Activated T-cell treated with anti-CD3 and anti-CD28 coated beads for 24 hours (primary cell): ENCODE measurements around the gene CAMK2A.

Experiments used
- DNase-seq: peaks from one replicate; pipeline ENCODE4 v3.0.0-alpha.2; 2020; ENCODE audit warnings: low read depth

The CAMK2A gene

DNA sequence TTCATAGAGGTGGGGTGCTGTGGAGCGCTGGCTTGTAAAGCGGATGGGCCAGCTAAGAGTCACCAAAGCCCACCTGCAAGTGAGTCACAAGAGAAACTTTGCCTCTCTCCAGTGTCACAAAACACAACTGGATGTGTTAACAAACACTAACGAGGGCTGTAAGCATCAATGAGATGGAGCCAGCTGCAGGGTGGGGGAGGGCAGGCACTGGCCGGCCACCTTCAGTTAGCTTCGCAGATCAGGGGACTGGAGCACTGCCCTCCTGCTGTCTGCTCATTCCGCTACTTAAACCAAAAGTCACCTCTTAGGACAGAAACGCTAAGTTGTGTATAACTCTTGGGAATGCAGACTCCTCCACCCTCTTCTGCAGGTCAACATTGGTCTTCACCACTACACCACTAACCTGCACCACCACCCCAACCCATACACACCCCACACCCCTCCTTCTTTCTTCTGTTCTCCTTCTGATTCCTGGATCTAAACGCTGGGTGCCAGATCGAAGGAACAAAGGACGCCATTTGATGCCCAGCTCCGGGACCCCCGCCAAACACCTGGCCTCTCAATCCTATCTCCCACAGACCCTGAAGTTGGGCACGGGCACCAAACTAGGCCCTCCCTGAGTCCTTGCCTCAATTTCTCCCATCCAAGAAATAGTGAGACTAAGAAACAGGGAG is 11.1 kb upstream of the CAMK2A start:
- no peak for DNase-seq

DNA sequence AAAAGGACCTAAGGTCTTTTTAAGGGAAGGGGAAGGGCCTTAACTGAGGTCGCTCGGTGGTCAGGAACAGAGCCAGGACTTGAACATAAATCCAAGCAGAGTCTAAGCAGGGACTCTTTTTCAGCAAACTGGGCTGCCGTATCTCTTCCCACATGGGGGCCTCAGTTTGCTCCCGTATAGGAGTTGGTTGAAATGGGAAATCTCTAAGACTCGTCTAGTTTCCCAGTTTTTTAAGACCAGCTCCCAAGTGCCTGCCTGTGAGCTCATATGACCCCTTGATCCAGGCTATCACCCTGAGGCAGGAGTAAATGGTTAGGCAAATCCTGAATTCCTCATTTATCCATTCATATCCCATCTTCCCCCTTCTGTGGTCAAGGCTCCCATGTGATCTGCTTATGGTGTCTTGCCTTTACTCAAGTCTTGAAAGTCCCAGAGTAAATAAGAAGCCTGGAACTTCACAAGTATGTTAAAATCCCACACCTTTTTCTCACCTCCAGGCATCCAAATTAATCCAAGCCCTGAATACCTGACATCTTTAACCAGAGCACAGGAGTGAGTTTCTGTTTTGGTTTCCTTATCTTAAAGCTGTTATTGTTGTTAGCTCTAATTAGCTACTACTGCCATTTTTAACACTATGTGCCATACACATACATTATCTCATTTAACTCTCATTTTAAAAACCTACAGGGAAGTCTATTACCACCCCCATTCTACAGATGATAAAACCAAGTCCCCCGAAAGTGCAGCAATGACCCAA is 10.2 kb upstream of the CAMK2A start:
- no peak for DNase-seq

DNA sequence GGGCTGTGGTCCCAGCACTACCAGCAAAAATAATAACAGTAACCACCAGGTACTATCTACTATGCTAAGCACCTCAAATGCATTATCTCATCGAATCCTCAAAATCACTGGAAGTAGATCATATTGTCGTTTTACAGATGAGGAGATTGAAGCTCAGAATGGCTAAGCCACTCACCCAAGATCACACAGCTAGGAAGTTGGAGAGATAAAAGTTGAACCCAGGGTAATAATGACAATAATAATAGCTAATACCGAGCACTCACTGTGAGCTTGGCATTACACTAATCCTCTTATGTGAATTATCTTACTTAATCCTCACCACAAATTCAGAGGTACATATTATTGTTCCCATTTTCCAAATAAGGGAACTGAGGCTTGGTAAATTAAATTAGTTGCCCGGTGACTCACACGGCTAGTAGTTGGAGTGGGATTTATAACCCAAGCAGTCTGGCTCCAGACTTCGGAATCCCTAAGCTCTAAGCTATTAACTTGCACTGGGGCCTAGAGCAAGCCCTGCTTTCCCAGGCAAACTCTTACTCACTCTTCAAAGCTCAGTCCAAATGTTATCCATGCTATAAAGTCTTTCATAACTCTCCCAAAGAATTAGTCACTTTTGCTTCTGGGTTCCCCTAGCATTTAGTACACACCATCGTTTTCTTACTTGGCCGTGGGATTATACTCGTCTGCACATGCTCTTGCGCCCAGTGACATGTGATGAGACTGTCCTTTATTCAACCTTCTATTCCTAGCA is 9.3 kb upstream of the CAMK2A start:
- no peak for DNase-seq

DNA sequence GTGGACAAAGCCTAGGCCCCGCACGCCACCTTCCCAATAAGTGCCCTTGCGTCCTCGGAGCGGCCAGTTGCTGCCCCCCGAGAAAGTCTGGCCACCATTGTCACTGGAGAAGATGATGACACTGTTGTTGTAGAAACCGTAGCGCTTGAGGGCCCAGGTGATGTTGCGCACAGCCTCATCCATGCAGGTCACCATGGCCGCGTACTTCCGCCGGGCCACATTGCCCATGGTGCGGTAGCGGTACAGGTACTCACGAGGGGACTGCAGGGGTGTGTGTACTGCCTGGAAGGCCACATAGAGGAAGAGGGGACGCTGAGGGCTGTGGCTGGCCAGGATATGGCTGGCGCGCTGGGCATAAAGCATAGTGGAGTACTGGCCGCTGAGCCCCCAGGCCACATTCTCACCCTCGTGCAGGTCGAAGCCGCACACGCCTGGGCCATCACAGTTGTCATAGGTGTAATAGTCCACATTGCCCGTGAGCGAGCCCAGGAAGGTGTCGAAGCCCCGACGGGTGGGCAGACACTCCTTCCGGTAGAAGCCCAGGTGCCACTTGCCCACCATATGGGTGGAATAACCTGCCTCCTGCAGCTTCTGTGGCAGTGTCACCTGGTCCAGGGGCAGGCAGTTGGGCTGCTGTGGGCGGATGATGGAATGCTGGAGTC is 8.5 kb upstream of the CAMK2A start:
- no peak for DNase-seq

DNA sequence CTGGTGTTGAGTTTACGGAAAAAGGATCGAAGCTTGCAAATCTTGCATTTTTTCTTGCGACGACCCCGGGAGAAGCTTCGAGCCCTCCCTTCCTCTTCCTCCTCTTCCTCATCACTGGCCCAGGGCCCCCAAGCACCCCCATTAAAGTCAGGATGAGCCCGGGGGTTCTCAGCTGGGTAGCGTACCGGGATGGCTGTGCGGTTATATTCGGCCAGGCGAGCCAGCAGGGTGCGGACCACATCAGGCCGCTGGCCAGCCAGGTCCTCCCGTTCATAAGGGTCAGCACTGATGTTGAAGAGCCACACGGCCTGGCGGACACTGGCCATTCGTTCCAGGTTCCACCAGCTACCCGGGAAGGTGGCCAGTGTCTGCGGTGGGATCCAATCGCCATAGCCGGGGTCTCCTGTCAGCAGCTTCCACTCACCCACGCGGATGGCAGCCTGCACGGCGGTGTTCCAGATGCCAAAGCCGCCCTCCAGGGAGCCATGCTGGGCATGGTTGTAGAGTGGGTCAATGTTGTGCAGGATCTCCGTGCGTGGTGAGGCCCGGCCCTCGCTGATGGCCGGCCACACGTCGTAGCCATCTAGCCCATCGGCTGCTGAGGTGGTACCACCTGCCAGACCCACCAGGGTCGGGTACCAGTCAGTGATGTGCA is 7.8 kb upstream of the CAMK2A start:
- DNase-seq: no peak

DNA sequence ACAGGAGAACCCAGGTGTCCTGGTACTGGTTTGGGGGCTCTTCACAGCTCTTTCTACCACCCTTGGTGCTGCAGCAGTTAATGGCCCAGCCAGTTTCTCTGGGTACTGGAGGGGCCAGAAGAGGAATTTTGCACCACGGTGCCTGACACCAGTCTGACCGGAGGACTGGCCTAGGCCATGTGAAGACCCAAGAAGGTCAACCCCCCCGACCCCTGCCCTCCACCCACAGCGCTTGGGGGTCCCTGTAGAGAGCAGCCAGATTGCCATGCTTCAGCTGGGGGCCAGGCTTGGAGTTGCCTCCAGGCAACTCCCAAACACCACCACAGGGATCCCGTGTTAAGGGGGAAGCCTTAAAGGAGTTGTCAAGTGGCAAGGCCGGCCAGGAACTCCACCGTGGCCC is 6.9 kb upstream of the CAMK2A start:
- DNase-seq: no peak

DNA sequence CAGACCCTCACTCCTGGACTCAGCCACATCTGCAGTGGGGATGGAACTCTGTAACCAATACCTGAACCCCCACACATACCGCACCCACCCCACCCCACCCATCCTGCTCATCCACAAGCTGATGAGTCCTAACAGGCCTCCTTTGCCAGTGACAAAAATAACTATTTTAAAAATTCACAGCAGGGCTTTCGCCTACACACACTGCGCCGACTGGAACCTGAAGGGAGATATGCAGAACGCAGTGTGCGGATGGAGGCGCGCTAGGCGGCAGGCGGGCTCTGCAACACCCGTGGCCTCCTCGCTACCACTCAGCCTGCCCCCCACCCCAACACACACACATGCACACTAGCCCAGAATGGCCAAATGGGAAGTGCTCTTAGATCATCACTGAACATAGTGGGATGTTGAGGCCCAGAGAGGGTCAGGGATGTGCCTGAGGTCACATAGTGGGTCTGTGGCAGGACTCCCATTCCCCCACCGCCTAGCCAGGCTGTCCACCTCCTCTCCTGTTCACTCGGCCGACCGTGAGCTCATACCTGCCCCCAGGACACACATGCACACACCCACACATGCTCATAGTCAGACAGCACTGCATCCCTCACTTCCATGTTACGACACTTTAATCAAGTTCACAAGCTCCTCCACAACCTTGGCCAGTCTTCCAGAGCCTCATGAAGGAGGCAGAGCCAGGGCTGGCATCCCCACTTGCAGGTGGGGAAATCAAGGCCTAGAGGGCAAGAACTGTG is 6.3 kb upstream of the CAMK2A start:
- DNase-seq: no peak

DNA sequence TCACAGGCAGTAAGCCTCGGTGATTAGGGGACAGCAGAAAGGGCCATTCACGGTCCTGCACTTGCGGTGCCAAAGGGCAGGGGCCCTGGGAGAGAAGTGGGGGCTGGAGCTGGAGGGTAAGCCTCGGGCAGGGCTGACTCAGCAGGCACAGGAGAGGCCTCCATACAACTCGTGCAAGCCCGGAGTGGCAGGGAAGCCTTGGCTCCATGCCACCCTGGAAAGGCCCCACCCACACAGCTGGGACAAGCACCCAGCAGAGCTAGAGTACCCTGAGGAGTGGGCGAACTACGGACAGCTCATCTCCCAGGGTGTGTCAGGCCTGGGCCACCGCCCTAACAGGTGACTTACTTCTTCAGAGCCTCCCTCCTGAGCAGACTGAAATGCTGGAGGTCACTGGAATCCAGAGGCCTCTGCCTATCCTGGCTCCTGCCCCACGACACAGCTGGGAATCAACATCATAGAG is 5.6 kb upstream of the CAMK2A start:
- DNase-seq: no peak

DNA sequence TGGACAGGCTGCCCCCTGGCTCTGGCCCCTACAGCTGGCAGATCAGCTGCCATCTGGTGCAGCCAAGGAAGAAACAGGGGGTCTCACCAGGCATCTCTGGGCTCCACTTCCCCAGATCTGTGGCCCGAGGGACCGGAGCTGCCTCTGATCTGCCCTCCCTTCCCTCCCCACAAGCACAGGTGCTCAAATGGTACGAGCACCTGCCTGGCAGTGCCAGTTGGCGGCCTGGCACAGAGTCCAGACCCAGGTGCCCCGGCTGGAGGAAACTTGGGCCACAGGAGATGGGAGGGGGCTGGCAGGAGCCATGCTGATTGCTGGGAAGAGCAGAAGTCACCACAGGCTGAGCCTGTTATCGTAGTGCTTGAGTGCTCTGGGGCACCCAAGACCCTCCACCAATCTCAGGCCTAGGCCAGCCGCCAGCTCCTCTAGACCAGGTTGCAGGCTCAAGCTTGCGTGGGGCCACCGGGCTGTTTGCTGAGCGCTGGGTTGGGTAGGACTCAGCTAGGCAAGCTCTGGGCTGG is 5.0 kb upstream of the CAMK2A start:
- no peak for DNase-seq

DNA sequence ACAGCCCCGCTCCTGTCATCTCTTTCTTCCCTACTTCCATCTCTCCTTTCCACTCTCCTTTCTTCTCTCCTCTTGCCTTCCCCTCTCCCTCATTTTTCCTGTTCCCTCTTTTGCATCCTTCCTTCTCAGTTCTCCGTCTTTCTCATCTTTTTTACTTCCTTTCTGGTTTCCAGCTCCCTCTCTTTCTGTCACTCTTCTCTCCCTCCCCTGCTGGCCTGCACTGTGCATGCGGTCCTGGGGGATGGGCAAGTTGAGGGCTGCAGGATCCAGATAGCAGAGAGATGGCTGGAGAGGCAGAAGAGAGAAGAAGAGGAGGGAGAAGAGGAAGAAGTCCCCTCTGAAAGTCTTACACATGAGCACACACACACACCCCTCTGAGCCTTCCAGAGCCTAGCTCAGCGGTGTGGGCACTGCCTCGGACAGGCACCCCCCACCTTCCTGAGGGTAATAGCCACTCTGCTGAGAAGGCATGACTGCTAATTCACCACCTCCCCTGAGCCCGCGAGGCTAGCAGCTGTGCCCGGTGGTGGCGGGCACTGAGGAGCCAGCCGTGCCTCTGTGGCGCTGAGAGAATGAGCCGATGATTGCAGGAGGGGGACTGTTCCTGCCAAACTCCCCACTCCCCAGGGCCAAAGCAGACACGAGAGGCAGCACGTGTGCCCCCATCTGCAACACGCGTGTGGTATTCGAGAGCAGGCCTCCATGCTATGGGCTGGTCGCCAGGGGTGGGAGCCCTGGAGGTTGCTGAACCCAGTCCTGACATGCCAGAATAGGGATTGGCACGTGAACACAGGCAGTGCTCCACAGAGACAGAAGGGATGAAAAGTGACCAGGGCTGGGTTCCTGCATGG is 3.7 kb upstream of the CAMK2A start:
- DNase-seq: no peak

DNA sequence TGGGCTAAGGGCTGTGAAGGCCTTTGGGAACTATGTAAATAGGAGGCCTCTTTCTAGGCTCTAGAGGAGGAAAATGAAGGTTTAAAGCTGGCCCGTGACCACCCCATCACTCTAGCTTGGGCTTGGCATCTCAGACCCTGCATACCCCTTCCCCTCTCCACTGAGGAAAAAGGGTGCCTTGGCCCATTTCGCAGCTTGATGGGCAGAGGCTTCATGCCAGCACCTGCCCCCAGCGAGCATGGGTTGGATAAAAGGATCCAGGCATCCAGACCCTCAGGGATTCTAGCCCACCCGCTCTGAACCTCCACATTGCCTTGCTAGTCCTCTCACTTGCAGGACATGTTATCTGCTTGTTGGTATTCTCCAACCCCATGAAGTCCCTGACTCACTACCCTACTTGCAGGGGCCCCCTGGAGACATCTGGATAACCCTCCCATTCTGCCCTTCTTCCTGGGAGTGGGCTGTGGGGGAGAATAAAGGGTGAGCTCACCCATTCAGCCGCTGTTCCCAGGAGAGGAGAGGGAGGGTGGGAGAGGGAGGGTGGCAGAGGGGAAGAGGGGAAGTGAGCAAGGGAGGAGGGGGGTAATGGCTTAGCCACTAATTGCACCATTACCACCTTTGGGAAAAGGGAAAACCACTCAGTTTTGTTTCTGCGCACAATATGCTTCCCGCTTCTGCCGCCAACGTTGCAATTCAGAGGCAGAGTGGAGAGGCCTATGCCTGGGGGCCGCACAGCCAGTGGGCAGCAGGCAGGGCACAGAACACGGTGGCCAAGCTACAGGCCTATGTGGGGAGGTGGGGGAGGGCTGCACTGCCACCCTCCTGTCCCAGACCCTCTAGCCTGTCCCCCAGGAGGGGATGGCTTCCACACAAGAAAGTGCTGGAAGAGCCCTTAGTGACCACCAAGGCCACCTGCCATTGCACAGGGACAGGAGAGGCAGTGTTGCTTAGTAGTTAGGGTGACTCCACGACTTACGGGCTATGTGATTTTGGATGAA is 2.1 kb upstream of the CAMK2A start:
- DNase-seq: no peak

DNA sequence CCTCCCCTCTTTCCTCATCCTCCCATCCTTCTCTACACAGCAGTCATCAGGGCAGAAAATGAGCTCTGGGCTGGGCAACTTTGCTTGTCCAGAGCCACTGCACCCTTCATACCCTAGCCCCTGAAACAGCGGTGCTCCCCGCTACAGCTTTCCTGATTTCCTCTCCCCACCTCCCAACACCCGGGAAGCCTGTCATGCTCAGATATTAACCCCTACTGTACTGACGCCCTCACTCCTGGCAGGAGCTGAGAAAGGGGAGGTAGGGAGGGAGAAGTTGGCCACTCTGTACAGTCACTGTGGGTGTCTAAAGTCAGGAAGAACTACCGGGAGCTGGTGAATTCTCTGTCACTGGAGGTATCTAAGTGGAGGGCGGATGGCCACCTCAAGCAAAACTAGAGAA is 782 bp downstream of the CAMK2A start:
- DNase-seq: no peak

DNA sequence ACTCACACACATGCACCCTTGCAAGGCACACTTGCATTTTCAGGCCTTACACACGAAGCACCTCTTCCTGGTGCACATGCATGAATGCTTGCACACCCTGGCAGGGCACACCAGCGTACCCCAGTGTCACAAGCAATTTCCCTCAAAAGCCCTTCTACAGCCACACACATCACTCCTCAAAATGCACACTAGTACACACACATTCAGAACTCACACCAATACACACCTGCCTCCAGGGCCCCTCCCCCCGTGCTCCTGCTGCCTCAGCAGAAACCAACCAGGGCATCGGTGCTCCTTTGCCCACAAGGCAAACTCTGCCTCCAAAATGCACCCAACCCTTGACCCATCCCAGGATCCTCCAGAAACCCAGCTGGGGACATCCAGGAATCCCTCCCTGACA is 1.2 kb downstream of the CAMK2A start:
- DNase-seq: no peak

DNA sequence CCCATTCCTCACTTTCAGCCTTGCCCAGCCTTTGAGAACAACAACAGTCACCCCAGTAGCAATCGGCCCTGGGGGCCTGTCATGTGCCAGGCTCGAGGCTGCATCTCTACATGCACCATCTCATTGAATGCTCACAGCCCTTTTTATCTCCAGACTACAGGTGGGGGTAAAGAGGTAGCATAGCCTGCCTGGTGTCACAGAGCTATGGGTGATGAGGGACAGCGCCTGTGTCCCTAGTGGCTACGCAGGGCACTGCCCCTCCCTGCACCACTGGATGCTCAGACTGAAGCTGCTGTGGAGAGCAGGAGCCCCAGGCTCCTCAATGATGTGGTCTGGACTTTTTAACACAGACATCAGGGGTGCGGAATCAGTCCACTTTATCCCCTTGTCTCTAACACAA is 2.8 kb downstream of the CAMK2A start:
- DNase-seq: no peak

DNA sequence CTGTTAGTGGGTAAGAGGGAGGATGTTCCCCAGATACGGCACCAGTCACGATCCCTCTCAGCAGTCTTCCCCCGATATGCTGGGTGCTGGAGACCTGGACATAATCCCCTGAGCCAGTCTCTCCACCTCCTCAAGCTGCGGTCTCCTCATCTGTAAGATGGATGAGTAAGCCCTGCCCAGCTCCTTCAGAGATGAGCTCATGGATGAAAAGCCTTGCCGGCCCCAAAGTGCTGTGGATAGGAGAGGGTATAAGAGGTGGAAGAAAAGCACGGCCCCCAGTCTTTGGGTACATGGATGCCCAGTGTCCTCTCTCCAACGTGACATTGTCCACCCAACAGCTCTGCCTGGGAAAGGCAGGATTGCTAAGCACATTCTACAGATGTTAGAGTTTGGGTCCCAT is 4.5 kb downstream of the CAMK2A start:
- no peak for DNase-seq

DNA sequence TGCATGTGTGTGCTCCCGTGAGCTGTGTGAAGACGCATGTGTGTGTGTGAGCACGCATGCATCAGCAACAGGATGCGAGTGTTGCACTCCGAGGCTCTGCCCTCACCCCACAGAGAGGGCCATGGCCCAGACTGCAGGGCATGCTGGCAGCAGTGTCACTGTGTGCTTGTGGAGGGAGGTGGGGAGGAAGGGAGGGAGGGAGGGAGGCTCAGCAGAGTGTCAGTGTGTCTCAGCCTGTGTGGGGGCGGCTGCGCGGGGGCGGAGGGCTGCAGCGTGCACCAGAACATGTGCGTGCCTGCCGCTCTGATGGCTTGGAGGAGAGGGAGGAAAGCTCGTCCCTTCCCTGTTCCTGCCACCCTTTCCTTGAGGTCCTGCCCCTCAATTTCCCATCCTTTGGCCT is 5.3 kb downstream of the CAMK2A start:
- no peak for DNase-seq

DNA sequence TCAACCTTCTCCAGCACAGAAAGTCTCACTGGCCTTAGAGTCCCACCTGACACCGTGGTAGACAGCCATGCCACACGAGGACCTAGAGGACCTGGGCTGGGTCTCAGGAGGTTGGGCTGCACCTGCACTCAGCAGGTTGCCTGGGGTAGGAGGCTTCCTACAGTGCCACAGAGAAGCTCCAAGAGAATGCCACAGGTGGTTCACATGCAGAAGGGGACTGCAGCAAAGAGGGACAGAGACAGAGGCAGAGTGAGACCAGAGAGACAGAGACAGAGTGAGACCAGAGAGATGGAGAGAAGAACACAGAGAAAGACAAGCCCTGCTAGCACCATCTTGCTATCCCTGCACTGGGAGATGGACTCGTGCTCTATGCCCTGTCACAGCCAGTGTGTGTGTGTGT is 5.7 kb downstream of the CAMK2A start:
- no peak for DNase-seq

DNA sequence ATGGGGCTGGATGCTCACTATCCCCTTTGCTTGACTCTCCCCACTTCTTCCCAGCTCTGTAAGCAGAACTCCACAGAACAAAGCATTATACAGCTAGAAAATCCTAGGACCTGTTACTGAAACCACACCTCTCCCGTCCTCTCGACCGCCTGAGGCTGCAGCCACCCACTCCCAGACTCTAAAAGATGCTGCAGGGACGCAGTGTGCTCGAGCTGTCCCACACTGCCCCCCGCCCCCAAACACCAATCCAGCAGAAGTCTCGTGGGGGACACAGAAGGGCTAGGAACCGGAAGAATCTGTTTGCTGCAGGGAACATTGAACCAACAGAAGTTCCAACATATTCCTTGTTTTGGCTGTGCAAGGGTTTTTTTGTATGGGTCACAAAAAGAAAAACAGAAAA is 7.6 kb downstream of the CAMK2A start:
- no peak for DNase-seq
